Left cardiac atrium (tissue), 4 donors: ENCODE results near the gene BRIP1. TPM values are rescaled to one million over a fixed set of nuclear protein-coding genes. Genes with fewer than 3 reads are reported as not detected.
"Not testable (repeated sequence)": the region's sequence is repeated elsewhere in the genome, so short reads cannot be mapped to it uniquely, and the experiment has no call there.

Experiments used
- ATAC-seq, 2 donors: fragments of 200-7000 bp; cut with Tn5 transposase; one replicate each; pipeline ENCODE4 v1.9.1; 2020; ENCODE audit warnings: mild to moderate bottlenecking in 2 of 2, moderate library complexity in 2 of 2
- DNase-seq: peaks from one replicate; pipeline ENCODE4 v3.0.0-alpha.2; 2020
- intact Hi-C, 2 donors: fragments of 100-400 bp; cut with DNase I; formaldehyde crosslinking; loops; one replicate each; pipeline versions ENCODE4 v1.14.1 to v1.15.1; 2022 to 2023
- total RNA-seq, 2 donors: library from RNA; stranded (reverse); fragmentation: NEBNext Ultra II Directional; extraction: Animal tissue kit (Norgen Biotek cat#: 25700); gene quantifications; one replicate each; pipeline ENCODE4 v1.2.1, GENCODE V29; 2021
- donor health status: DM: no; HTN: yes; CAD: no.
- donor health status: DM: no; HTN: yes; CAD: no; lungs with severe emphysema.
- donor health status: DM: yes; HTN: yes; CAD: no.
- donor health status: Dilated cardiomyopathy.

The BRIP1 gene
- total RNA-seq, 2 donors from 2014 or later: 0.10 to 0.77 TPM

DNA sequence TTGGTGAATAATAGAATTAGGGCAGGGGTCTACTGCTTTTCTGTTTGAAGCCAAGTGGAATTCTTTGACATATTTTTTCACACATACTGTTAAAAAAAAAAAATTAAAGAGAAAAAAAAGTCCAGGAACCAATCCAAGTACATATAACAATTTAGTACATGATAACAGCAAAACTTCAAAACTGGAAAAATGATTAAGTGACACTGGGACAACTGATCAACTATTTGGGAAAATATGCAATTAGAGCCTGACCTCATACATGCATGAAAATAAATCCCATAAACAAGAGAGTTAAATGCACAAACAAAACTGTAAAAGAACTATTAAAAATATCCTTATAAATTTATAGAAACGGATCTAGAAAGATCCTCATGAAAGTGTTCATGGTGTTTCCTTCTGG lies 27.7 kb downstream of the BRIP1 start:
- ATAC-seq (no peak), DNase-seq (no peak)
- intact Hi-C loops: loop anchor here in 1 of 2 donors (5.0 to 10.0 kb wide), 2 partner anchors 421 to 1113 kb away; no protein-coding TSS in a partner anchor

DNA sequence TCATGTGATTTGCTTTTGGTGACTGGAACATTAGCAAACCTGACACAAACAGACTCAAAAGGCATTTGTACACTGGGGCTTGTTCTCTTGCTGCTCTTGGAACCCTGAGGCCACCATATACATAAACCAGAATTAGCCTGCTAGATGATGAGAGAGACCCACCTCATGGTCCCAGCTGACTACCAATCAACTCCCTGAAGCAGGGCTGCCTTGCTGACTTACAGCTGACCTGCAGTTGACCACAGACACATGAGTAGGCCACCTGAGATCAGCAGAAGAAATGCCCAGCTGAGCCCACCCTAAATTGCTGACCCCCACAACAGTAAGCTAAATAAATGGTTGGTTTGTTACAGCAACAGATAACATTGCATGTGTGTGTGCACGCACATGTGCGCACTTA lies 28.7 kb downstream of the BRIP1 start:
- ATAC-seq (no peak), DNase-seq (no peak)
- intact Hi-C loops: loop anchor here in 1 of 2 donors (5.0 to 10.0 kb wide), 2 partner anchors 420 to 1112 kb away; no protein-coding TSS in a partner anchor

DNA sequence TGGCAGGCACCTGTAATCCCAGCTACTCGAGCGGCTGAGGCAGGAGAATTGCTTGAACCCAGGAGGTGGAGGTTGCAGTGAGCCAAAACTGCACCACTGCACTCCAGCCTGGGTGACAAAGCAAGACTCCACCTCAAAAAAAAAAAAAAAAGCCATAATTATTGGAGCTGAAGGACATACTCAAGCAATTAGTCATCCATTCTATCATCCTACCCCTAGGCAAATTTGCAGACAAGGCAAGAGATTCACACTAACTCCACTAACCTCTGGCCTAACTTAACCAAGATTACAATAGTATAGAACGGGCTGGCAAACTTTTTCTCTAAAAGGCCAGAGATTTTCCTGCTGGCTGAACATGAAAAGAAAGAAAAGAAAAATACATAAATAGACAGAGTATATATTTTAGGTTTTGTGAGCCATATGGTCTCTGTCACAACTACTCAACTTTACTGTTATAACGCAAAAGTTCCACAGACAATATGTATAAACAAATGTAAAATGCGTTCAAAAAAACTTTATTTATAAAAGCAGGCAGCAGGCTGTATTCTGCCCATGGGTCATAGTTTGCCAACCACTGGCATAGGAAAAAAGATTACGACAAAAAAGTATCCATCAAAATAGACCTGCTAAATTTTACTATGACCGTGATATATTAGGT lies 29.7 kb downstream of the BRIP1 start:
- DNase-seq (no peak), ATAC-seq (no peak)
- intact Hi-C loops: loop anchor here in 1 of 2 donors (10.0 kb wide), 1 partner anchor 419 kb away; no protein-coding TSS in a partner anchor

DNA sequence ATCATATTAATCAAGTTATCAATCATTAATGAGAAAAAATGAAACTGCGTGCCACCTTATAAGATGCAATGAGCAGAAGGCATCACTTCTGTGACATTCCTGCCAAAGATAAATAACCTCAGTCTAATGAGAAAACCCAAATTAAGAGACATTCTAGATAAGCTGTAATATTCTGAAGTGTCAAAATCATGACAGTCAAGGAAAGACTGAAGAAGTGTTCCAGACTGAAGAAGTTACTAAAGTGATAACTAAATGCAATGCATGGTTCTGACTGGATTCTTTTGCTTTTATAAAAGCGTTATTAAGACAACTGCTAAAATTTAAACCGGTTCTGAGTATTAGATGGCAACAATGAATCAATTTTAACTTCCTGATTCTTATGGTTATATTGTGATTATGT lies 30.9 kb downstream of the BRIP1 start:
- DNase-seq: no peak
- intact Hi-C loops: loop anchor here in 1 of 2 donors (10.0 kb wide), 1 partner anchor 418 kb away; no protein-coding TSS in a partner anchor
- ATAC-seq: no peak

DNA sequence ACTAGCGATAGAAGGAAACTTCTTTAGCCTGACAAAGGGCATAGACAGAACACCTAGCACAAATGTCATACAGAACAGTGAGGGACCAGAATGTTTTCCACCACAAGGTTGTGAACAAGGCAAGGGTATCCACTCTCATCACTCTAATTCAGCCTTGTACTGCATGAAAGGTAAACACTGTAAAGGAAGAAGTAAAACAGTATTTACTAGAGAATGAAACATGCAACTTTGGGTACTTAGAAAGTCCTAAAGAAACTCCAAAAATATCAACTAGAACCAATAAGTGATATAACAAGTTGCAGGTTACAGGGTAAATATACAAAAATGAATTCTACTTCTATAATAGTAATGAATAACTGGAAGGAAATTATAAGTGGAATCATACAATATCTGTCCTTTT lies 32.2 kb downstream of the BRIP1 start:
- ATAC-seq (no peak), DNase-seq (no peak)
- intact Hi-C loops: loop anchor here in 1 of 2 donors (10.0 kb wide), 1 partner anchor 416 kb away; no protein-coding TSS in a partner anchor

DNA sequence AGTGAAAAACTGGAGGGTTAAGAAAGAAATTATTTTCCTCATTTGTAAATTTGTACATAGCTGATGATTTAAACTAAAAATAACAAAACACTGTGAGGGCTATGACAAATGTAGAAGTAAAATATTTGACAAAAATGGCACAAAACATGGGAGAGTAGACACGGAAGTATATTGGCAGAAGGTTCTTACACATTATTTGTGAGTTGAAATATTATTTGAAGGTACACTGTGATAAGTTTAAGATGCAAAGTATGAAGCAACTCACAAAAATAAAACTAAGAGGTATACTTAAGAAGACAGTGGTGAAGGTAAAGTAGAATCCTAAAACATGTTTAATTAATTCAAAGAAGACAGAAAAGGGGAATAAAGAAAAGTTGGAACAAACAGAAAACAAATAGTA lies 34.6 kb downstream of the BRIP1 start:
- no peak for ATAC-seq
- intact Hi-C loops: no loop called here
- DNase-seq: no peak

DNA sequence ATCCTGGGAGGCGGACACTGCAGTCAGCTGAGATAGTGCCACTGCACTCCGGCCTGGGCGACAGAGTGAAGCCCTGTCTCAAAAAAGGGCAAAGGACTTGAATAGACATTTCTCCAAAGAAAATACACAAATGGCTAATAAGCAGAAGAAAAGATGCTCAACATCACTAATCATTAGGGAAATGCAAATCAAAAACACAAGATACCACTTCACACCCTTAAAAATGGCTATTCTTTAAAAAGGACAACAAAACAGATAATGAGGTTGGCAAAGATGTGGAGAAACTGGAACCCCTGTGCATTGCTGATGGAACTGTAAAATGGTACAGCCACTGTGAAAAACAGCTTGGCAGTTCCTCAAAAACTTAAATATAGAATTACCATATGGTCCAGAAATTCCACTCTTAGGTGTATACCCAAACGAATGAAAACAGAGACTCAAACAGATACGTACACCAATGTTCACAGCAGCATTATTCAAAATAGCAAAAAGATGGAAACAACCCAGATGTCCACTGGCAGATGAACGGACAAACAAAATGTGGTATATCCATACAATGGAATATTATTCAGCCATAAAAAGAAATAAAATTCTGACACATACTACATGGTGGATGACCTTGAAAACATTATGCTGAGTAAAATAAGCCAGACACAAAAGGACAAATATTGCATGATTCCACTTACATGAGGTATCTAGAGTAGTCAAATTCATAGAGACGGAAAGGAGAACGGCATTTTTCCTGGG lies 35.5 kb downstream of the BRIP1 start:
- DNase-seq (no peak), ATAC-seq (no peak)
- intact Hi-C loops: no loop called here

DNA sequence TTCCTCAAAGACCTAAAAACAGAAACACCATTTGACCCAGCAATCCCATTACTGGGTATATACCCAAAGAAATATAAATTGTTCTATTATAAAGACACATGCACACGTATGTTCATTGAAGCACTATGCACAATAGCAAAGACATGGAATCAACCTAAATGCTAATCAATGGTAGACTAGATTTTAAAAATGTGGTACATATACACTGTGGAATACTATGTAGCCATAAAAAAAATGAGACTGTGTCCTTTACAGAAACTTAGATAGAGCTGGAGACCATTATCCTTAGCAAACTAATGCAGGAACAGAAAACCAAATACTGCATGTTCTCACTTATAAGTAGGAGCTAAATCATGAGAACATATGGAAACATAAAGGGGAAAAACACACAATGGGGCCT lies 36.5 kb downstream of the BRIP1 start:
- ATAC-seq, intact Hi-C loops, DNase-seq: not testable (repeated sequence)

DNA sequence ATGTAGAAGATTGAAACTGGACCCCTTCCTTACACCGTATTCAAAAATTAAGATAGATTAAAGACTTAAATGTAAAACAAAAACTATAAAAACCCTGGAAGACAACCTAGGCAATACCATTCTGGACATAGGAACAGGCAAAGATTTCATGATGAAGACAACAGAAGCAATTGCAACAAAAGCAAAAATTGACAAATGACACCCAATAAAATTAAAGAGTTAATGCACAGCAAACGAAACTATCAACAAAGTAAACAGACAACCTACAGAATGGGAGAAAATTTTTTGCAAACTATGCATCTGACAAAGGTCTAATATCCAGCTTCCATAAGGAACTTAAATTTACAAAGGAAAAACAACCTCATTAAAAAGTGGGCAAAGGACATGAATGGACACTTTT lies 37.1 kb downstream of the BRIP1 start:
- intact Hi-C loops, ATAC-seq, DNase-seq: not testable (repeated sequence)

DNA sequence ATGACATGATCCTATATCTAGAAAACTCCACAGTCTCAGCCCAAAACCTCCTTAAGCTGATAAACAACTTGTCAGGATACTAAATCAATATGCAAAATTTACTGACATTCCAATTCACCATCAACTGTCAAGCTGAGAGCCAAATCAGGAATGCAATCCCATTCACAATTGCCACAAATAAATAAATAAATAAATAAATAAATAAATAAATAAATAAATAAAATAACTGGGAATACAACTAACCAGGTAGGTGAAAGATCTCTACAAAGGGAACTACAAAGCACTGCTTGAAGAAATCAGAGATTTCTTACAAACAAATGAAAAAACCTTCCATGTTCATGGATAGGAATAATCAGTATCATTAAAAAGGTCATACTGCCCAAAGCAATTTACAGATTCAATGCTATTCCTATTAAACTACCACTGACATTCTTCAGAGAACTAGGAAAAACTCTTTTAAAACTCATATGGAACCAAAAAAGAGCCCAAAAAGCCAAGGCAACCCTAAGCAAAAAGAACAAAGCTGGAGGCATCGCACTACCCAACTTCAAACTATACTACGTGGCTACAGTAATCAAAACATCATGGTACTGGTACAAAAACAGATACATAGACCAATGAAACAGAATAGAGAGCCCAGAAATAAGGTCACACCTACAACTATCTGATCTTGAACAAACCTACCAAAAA lies 37.7 kb downstream of the BRIP1 start:
- no peak for ATAC-seq
- DNase-seq: no peak
- intact Hi-C loops: no loop called here

DNA sequence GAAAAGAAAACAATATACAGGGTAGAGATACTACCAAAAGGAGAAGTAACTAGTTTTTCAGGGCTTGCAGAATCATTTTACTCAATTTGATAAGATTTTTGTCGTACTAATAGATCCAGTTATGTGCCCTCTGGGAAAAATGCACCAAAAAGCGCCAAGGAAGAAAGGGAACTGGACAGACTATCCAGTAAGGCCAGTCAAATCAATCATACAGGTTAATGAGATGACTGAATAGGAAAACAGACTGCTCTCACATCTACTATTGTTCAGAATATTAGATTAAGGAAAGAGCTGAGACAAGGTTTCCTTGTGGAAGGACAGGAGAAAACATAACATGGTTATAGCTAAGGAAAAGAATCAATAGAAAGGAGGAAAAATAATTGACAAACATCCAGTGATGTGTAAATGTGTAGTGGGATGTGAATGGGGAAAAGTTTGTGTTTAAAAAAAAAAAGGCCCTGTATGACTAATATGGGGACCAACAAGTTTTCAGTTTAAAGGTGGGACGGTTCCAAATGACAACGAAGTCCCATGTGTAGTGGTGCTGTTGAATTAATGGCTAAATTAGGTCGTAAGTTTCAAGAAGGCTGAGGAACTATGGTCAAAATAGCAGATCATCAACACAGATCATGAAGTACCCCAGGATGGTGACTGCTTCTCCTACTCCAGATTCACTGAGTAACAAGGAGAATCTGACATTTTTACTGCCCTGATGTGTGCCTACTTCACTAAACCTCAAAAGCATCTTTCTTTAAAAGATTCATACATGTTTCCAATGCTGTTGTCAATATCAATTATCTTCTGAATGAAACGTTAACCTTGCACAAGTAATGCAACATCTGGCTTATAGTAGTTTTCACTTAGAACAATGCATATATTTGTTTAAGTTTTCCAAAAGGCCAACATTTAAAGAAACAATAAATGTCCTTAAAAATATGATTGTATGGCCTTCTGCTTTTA lies 40.7 kb downstream of the BRIP1 start:
- intact Hi-C loops: no loop called here
- no peak for DNase-seq
- ATAC-seq: no peak

DNA sequence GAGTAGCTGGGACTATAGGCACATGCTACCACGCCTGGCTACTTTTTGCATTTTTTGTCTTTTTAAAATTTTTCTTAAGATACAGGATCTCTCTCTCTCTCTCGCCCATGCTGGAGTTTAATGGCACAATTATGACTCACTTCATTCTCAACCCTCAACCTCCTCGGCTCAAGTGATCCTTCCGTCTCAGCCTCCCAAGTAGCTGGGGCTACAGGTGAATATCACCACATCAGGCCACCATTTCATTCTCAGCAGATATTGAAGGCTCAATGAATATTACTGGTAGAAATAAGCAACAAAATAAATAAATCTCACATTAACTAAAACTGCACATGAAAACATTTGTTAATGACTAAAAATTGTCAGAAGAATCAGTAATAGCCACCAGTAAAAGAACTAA lies 41.7 kb downstream of the BRIP1 start:
- intact Hi-C loops: no loop called here
- no peak for DNase-seq

DNA sequence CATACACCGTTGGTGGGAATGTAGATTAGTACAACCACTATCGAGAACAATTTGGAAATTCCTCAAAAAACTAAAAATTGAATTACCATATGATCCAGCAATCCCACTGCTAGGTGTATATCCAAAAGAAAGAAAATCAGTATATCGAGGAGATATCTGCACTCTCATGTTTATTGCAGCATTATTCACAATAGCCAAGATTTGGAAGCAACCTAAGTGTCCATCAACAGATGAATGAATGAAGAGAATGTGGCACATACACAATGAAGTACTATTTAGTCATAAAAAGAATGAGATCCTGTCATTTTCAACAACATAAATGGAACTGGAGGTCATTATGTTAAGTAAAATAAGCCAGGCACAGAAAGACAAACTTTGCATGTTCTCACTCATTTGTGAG lies 44.1 kb downstream of the BRIP1 start:
- ATAC-seq, DNase-seq, intact Hi-C loops: not testable (repeated sequence)

More for the DNA sequence above, 41.7 kb downstream of the BRIP1 start:
- no peak for ATAC-seq

DNA sequence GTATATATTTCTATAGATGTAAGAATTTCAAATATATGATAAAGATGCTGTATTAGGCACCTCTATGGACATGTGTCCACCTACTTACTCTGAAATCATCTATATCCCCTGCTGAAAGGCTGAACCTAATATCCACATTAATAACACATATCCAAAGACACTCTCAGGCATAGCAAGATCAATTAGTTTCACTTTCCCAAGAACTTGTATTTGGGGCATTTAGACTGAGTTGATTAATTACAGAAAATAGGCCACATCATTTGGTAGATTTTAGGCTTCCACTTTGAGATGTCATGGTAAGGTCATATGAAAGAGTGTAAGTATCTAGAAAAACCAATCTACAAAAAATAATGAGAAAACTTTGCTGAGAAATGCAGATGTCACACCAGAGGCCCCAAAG lies 45.1 kb downstream of the BRIP1 start:
- DNase-seq: no peak
- intact Hi-C loops: no loop called here
- ATAC-seq: no peak

DNA sequence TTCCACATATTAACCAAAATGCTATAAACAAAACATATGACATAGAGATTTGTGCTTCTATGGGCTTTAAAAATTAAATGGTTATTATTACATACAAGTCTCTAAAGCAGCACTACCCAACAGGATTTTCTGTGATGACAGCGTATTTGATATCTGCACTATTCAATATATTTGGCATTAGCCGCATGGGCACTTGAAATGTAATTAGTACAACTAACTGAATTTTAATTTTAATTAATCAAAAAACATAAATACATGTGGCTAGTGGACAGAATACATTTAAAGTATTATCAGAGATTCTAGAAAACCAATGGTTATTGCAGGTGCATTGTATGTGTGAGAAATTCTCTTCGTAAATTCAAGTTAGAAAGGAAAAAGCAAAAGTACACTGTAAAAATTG lies 45.9 kb downstream of the BRIP1 start:
- ATAC-seq: no peak
- DNase-seq: no peak
- intact Hi-C loops: no loop called here

DNA sequence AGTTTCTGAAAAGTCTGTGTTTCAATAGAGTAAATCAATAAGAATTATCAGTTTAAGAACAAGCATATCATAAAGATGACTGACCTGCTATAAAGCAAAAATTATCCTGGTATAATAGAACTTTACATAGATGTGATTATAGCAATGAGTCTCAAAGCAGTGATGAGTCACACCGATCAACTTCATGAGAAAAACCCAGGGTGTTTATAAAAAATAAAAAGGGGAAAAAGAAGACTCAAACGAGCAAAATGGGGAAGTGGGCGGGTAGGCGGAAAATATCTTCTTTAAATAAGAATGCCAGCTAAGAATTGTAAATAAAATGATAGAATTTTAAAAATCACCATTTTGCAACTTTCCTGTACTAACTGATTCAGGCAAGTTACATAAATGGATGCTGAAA lies 46.8 kb downstream of the BRIP1 start:
- intact Hi-C loops: no loop called here
- ATAC-seq (no peak), DNase-seq (no peak)

DNA sequence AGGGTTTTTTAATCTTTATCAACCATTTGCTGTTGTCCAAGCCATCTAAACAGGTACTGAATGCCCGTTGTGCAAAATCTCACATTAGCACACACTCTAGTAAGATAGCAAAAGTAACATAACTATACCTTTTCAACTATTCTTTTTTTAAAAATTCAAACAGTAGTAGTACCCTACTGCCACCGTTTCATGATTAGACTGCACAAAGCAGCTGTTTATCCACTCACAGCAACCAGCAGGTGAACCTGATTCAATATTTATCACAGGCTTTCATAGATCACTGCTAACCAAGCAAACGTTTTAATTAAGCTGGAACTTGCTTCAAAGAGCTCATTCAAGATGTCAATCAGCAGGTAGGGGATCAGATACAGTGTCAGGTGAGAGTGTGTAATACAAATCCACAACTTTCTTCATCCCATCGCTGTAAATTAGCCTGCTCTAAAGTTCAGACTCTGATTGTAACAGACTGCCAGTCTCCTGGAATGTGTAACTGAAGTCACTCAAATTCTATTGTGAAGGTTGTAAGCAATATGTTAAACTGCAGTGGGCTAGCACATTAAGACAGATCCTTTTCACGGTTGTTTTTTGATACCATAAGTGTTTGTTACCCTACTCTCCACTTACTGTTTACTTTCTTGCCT lies 47.3 kb downstream of the BRIP1 start:
- intact Hi-C loops: no loop called here
- ATAC-seq (no peak), DNase-seq (no peak)

DNA sequence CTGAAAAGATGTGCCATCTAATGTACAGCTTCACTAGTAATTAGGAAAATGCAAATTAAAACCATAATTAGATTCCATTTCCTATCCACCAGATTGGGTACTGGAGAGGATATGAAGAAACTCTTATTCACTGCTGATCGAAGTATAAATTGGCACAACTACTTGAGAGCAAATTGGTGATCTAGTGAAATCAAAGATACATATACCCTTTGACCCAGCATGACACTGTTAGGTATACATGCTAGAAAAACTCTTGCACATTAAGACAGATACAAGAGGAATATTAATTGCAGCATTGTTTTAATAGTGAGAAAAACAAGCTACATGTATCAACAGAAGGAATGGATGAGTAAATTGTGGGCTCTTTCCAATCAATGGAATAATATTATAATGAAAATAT lies 48.8 kb downstream of the BRIP1 start:
- DNase-seq (no peak), ATAC-seq (no peak)
- intact Hi-C loops: no loop called here
